BE2C (cell line): Measurements from ENCODE around the gene STAB1.

Experiments
- DNase-seq: peaks from one replicate; pipeline ENCODE4 v3.0.0-alpha.2; 2020
- H3K27me3 ChIP-seq: fragments of 250-450 bp; sonication (Bioruptor Pico); 2 replicates; pipeline ENCODE4 v1.5.1; 2020; ENCODE audit warnings: mild to moderate bottlenecking
- H3K36me3 ChIP-seq: fragments of 250-450 bp; sonication (Bioruptor Pico); 2 replicates; pipeline ENCODE4 v1.5.1; 2020; ENCODE audit warnings: mild to moderate bottlenecking
- H3K4me1 ChIP-seq: fragments of 250-450 bp; sonication (Bioruptor Pico); 2 replicates; pipeline ENCODE4 v1.5.1; 2020
- H3K4me3 ChIP-seq: 2 replicates; pipeline ENCODE4 v1.5.1; 2011; ENCODE audit warnings: low read depth, low read length
- H3K9me3 ChIP-seq: fragments of 250-450 bp; sonication (Bioruptor Pico); 2 replicates; pipeline ENCODE4 v1.5.1; 2020
- CTCF ChIP-seq: IDR thresholded peaks from 2 replicates; pipeline ENCODE4 v1.5.1; 2012; ENCODE audit warnings: mild to moderate bottlenecking, low read depth, low read length

The STAB1 gene

GRCh38 chr3:52554026-52554755 lies 59.1 kb downstream of the STAB1 start:
- no peaks in the 10 kb centered on the region for H3K4me1 ChIP-seq
- H3K4me3 ChIP-seq, result no peak overlapping the region
- DNase-seq, result no peak
- peaks cover 6% of the 10 kb centered on the region for H3K36me3 ChIP-seq
- no peak for TF ChIP-seq CTCF
- no peaks in the 10 kb centered on the region for H3K27me3 ChIP-seq
- H3K9me3 ChIP-seq, result no peaks in the 10 kb centered on the region

- no peak for TF ChIP-seq CTCF
- DNase-seq, result no peak
- no peak overlapping the region for H3K4me3 ChIP-seq
- no peaks in the 10 kb centered on the region for H3K4me1 ChIP-seq
- no peaks in the 10 kb centered on the region for H3K9me3 ChIP-seq
- H3K27me3 ChIP-seq, result no peaks in the 10 kb centered on the region
- H3K36me3 ChIP-seq, result peaks cover 6% of the 10 kb centered on the region
Observed at GRCh38 chr3:52555056-52555455, 59.9 kb downstream of the STAB1 start.

GRCh38 chr3:52557011-52557960 lies 62.1 kb downstream of the STAB1 start:
- no peaks in the 10 kb centered on the region for H3K4me1 ChIP-seq
- H3K9me3 ChIP-seq, result no peaks in the 10 kb centered on the region
- H3K27me3 ChIP-seq, result no peaks in the 10 kb centered on the region
- no peak overlapping the region for H3K4me3 ChIP-seq
- TF ChIP-seq CTCF, result no peak
- H3K36me3 ChIP-seq, result peaks cover 6% of the 10 kb centered on the region
- no peak for DNase-seq

GRCh38 chr3:52558436-52558835 lies 63.3 kb downstream of the STAB1 start:
- no peak for TF ChIP-seq CTCF

GRCh38 chr3:52561028-52561747 lies 66.0 kb downstream of the STAB1 start:
- no peaks in the 10 kb centered on the region for H3K27me3 ChIP-seq
- no peak for TF ChIP-seq CTCF
- H3K4me3 ChIP-seq, result no peak overlapping the region
- no peaks in the 10 kb centered on the region for H3K9me3 ChIP-seq
- no peak for DNase-seq
- H3K4me1 ChIP-seq, result no peaks in the 10 kb centered on the region
- peaks cover 6% of the 10 kb centered on the region for H3K36me3 ChIP-seq

More at GRCh38 chr3:52558436-52558835, 63.3 kb downstream of the STAB1 start:
- H3K27me3 ChIP-seq, result no peaks in the 10 kb centered on the region
- H3K9me3 ChIP-seq, result no peaks in the 10 kb centered on the region
- DNase-seq, result no peak
- peaks cover 6% of the 10 kb centered on the region for H3K36me3 ChIP-seq
- H3K4me3 ChIP-seq, result no peak overlapping the region
- no peaks in the 10 kb centered on the region for H3K4me1 ChIP-seq
